ENCODE measurements around the gene ATG101. TPM values are rescaled to one million over a fixed set of nuclear protein-coding genes. Genes with fewer than 3 reads are reported as not detected.

ATG101 gene
- total RNA-seq, 1 donor from 2014 or later: 45.9 TPM

DNA sequence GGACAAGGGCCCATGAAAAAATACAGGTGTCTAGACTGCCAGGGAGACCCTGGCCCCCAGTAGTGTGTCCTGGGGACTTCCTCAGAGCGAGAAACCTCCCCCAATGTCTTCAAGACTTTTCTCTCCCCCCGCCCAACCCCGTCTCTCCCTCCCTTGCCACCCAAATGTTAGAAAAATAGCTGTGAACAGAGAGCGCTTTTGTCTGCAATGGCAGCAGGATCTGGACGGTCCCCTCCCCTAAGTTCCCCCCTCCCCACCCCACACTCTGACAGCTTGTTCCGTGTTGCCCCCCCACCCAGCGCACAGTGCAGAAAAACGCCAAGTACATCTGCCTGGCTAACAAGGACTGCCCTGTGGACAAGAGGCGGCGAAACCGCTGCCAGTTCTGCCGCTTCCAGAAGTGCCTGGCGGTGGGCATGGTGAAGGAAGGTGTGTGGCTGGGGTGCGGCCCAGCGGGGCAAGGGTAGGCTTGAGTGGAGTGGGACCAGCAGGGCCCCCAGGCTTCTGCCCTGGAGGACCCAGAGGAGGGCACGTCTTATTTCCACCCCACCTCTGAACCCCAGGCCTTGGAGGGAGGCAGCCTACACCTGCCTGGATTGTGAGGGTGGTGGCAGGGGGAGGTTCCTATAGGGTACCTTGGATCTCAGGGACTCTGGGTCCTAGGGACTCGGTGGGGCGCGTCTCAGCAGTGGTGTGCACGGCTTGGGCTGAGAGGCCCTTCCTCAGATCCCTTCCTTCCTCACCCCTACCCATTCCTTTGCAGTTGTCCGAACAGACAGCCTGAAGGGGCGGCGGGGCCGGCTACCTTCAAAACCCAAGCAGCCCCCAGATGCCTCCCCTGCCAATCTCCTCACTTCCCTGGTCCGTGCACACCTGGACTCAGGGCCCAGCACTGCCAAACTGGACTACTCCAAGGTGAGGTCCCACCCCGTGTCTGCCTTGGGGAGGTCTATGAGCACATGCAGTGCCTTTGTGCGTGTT, 13.8 kb upstream of the ATG101 start:
- intact Hi-C loops (cut with micrococcal nuclease): no loop called here
- H3K27ac Mint-ChIP-seq: no peak overlapping the region
- no peaks in the 10 kb centered on the region for H3K27me3 Mint-ChIP-seq (ENCODE audit: low read depth)
- DNase-seq (ENCODE audit: low spot score): no peak
- peaks cover 7% of the 10 kb centered on the region for H3K4me1 Mint-ChIP-seq (ENCODE audit: low read depth)
- no peaks in the 10 kb centered on the region for H3K9me3 Mint-ChIP-seq
- H3K36me3 Mint-ChIP-seq (ENCODE audit: low read depth): peaks cover 83% of the 10 kb centered on the region
- H3K4me3 Mint-ChIP-seq (ENCODE audit: low read depth): peak overlapping the region; percentile 30

- Mint-ChIP-seq H3K4me1 (ENCODE audit: low read depth) (peaks cover 6% of the 10 kb centered on the region), H3K4me3 (ENCODE audit: low read depth) (no peak overlapping the region), H3K36me3 (ENCODE audit: low read depth) (peaks cover 75% of the 10 kb centered on the region), H3K27me3 (ENCODE audit: low read depth) (no peaks in the 10 kb centered on the region), H3K9me3 (no peaks in the 10 kb centered on the region), H3K27ac (no peak overlapping the region)
- no peak for DNase-seq (ENCODE audit: low spot score)
- intact Hi-C loops (cut with micrococcal nuclease): no loop called here
Measured at GRCh38 chr12:52056801-52057637, 12.8 kb upstream of the ATG101 start.

DNA sequence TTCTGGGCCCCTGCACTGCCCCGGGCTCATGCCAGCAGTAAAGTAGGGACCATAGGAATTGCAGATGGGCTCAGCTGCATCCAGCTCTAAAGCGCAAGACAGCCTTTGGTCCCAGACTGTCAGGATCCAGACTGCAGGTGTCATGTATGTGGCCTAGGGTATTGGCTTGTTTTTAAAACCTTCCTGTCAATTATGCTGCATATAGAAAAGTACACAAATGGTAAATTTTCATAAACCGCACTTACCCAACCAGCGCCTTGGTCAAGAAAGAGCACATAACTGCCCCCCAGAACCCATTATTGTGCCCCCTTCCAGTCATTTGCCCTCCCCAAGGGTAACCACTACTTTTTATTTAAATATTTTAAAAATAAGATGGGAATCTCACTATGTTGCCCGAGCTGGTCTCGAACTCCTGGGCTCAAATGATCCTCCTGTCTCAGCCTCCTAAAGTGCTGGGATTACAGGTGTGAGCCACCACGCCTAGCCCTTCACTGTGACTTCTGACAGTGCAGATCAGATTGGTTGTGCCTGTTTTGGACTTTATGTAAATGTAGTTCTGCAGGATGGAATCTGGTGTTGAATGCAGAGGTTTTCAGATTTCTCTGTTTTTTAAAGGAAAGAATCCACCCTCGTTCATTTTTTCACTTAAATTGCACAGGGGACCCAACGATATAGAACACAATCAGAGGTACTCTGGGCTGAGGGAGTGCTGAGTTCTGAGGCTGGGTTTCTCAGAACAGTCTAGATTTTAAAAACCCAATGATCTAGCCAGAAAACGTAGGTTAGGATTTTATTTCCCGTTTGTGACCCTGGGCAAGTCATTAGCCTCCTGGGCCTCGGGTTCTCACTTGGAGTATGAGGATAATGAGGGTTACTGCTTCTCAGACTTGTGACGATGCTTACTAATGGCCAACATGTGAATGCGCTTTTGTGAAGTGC, 11.9 kb upstream of the ATG101 start:
- H3K27me3 Mint-ChIP-seq (ENCODE audit: low read depth): no peaks in the 10 kb centered on the region
- no peak overlapping the region for H3K27ac Mint-ChIP-seq
- H3K36me3 Mint-ChIP-seq (ENCODE audit: low read depth): peaks cover 67% of the 10 kb centered on the region
- no peaks in the 10 kb centered on the region for H3K9me3 Mint-ChIP-seq
- H3K4me1 Mint-ChIP-seq (ENCODE audit: low read depth): peaks cover 5% of the 10 kb centered on the region
- intact Hi-C loops (cut with micrococcal nuclease): no loop called here
- no peak overlapping the region for H3K4me3 Mint-ChIP-seq (ENCODE audit: low read depth)
- no peak for DNase-seq (ENCODE audit: low spot score)

DNA sequence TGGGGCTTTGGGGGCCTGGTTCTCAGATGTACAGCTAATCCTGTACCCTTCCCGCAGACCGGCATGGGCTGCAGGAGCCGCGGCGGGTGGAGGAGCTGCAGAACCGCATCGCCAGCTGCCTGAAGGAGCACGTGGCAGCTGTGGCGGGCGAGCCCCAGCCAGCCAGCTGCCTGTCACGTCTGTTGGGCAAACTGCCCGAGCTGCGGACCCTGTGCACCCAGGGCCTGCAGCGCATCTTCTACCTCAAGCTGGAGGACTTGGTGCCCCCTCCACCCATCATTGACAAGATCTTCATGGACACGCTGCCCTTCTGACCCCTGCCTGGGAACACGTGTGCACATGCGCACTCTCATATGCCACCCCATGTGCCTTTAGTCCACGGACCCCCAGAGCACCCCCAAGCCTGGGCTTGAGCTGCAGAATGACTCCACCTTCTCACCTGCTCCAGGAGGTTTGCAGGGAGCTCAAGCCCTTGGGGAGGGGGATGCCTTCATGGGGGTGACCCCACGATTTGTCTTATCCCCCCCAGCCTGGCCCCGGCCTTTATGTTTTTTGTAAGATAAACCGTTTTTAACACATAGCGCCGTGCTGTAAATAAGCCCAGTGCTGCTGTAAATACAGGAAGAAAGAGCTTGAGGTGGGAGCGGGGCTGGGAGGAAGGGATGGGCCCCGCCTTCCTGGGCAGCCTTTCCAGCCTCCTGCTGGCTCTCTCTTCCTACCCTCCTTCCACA, 11.0 kb upstream of the ATG101 start:
- Mint-ChIP-seq H3K27me3 (ENCODE audit: low read depth) (no peaks in the 10 kb centered on the region), H3K9me3 (no peaks in the 10 kb centered on the region), H3K4me3 (ENCODE audit: low read depth) (no peak overlapping the region), H3K4me1 (ENCODE audit: low read depth) (peaks cover 2% of the 10 kb centered on the region), H3K36me3 (ENCODE audit: low read depth) (peaks cover 58% of the 10 kb centered on the region), H3K27ac (no peak overlapping the region)
- no peak for DNase-seq (ENCODE audit: low spot score)
- intact Hi-C loops (cut with micrococcal nuclease): no loop called here

DNA sequence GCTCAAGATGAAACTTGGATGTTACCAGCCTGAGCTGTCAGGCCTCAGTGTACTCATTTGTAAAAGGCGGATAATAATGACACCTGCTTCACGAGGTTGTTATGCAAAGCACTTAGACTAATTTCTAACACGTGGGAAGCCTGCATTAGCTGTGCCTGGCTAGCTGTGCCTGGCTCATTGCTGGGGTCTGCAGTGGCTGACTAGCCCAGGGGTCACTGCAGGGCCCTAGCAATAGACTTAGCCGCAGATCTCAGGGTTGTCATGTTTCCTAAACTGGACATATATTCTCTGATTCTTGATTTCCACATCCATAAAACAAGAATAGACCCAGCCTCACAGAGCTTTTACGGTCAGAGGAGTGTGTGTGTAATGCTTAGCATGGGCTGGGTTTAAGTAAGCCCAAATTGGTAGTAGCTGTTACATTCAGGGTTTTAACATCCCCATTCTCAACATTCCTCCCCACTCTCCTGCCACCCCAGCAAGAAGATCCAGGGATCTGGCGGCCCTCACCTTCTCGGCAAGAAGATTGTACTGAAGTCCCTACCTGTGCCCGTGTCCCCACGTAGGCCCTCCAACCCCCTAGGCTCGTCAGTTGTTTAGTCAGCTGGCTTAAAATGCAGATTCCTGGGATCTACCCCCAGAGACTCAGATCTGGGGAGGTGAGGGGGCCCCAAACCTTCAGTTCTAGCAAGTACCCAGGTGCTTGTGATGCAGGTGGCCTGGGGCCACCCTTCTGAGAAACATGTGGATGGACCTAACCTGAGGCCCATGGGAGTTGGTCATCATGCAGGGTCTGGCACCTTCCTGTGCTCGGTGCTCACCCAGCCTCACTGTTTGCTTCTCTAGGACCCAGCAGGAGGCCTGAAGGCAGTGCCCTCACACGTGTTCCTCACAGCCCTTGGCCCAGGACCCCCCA, 9.9 kb upstream of the ATG101 start:
- Mint-ChIP-seq H3K4me3 (ENCODE audit: low read depth) (no peak overlapping the region), H3K27ac (no peak overlapping the region), H3K27me3 (ENCODE audit: low read depth) (no peaks in the 10 kb centered on the region), H3K9me3 (no peaks in the 10 kb centered on the region), H3K36me3 (ENCODE audit: low read depth) (peaks cover 47% of the 10 kb centered on the region), H3K4me1 (ENCODE audit: low read depth) (peaks cover 2% of the 10 kb centered on the region)
- no peak for DNase-seq (ENCODE audit: low spot score)
- intact Hi-C loops (cut with micrococcal nuclease): no loop called here

GRCh38 chr12:52060498-52061177, 9.1 kb upstream of the ATG101 start:
- DNase-seq (ENCODE audit: low spot score): no peak
- Mint-ChIP-seq H3K9me3 (no peaks in the 10 kb centered on the region), H3K27me3 (ENCODE audit: low read depth) (peaks cover 1% of the 10 kb centered on the region), H3K36me3 (ENCODE audit: low read depth) (peaks cover 40% of the 10 kb centered on the region), H3K27ac (no peak overlapping the region), H3K4me3 (ENCODE audit: low read depth) (no peak overlapping the region), H3K4me1 (ENCODE audit: low read depth) (peaks cover 2% of the 10 kb centered on the region)
- intact Hi-C loops (cut with micrococcal nuclease): no loop called here

GRCh38 chr12:52061470-52062166, 8.2 kb upstream of the ATG101 start:
- no peak for DNase-seq (ENCODE audit: low spot score)
- no peak overlapping the region for H3K4me3 Mint-ChIP-seq (ENCODE audit: low read depth)
- intact Hi-C loops (cut with micrococcal nuclease): no loop called here
- no peak overlapping the region for H3K27ac Mint-ChIP-seq
- peaks cover 32% of the 10 kb centered on the region for H3K36me3 Mint-ChIP-seq (ENCODE audit: low read depth)
- H3K4me1 Mint-ChIP-seq (ENCODE audit: low read depth): peaks cover 5% of the 10 kb centered on the region
- no peaks in the 10 kb centered on the region for H3K9me3 Mint-ChIP-seq
- H3K27me3 Mint-ChIP-seq (ENCODE audit: low read depth): peaks cover 1% of the 10 kb centered on the region

DNA sequence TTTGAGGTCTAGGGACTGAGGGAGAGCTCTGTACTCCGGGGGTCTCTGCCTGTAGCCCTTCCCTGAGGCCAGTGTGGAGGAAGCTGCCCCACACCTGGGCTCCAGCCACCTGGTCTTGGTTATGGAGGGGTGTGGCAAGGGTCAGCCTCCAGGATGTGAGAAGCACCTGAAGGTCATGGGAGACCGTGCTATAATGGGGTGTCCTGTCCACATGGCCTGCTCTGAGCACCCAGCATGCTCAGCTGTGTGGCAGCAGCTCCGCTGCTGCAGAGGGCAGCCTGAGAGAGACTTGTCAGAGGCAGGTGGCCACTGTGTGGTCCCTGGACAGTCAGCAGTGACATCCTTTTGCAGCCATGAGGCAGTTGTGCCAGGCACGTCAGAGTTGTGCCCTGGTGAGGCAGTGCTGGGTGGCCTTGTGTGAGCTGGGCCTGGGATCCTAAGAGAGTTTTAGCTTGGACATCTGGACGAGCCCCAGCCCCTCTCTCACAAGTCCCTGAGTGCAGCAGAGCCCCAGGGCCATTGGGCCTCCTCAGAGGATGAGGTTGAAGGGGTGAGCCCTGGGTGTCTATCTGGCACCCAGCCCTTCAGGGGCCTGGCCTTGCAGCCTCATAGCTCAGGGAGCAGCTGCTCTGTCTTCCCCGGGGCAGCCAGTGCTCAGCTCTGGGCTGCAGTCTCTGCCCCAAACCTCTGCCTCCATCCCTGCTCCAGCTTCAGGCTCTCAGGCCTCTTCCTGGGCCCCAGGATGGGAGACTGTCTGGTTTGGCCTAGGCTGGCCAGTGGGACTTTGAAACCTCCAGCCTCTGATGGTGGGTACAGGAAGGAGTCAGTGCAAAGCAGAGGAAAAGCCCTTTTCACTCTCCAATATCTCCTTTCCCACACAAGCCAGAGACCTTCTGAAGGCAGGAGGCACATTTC, 7.4 kb upstream of the ATG101 start:
- H3K36me3 Mint-ChIP-seq (ENCODE audit: low read depth): peaks cover 24% of the 10 kb centered on the region
- H3K27me3 Mint-ChIP-seq (ENCODE audit: low read depth): peaks cover 1% of the 10 kb centered on the region
- H3K27ac Mint-ChIP-seq: no peak overlapping the region
- no peak for DNase-seq (ENCODE audit: low spot score)
- no peaks in the 10 kb centered on the region for H3K9me3 Mint-ChIP-seq
- intact Hi-C loops (cut with micrococcal nuclease): no loop called here
- H3K4me1 Mint-ChIP-seq (ENCODE audit: low read depth): peaks cover 8% of the 10 kb centered on the region
- H3K4me3 Mint-ChIP-seq (ENCODE audit: low read depth): no peak overlapping the region

DNA sequence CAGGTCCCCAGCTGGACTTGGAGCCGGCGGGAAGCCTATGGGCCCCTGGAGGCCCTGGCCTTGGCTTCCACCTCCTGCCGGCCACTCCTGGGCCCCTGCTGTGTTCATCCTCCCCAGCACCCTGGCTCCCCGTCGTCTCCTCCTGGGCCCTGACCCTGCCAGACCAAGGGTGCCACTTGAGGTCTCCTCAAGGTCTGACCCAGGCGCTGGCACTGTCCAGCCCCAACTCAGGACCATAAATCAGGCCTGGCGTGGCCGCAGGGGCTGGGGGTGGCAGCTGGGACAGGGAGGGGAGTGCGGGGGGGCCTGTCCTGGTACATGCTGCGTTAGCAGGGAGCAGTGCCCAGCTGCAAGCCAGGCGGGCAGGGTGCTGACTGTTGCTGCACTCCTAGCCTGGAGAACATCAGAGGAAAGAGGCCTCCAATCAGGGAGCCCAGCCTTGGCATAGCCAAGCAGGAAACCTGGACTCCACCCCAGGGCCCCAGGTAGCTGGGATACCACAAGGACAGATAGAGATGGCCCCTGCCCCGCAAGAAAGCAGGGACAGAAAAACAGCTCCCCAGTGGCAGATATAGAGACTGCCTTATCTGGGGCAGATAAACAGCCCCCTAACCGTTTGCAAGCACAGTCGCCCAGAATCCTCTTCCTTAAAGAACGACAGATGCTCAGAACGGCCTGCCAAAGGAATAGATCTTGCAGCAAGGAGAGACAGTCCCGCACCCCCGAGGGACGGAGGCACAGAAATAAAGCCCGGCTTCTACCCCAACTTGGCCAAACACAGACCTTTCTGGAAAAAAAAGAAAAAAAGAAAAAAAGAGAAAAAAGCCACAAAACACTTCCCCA, 6.5 kb upstream of the ATG101 start:
- H3K4me1 Mint-ChIP-seq (ENCODE audit: low read depth): peaks cover 8% of the 10 kb centered on the region
- no peaks in the 10 kb centered on the region for H3K9me3 Mint-ChIP-seq
- H3K27ac Mint-ChIP-seq: no peak overlapping the region
- H3K27me3 Mint-ChIP-seq (ENCODE audit: low read depth): peaks cover 1% of the 10 kb centered on the region
- intact Hi-C loops (cut with micrococcal nuclease): no loop called here
- DNase-seq (ENCODE audit: low spot score): no peak
- H3K4me3 Mint-ChIP-seq (ENCODE audit: low read depth): no peak overlapping the region
- H3K36me3 Mint-ChIP-seq (ENCODE audit: low read depth): peaks cover 16% of the 10 kb centered on the region
